NCI-H82 treated with DMSO at 0.1 percent for 48 hours (cell line): ENCODE measurements around the gene HERC6.
A peak's percentile ranks its signal among the peaks of the same experiment; 100 is the strongest.
"Not testable (repeated sequence)": the region's sequence is repeated elsewhere in the genome, so short reads cannot be mapped to it uniquely, and the experiment has no call there.

Experiments
- DNase-seq: peaks from one replicate; lab custom pipeline; 2025; ENCODE audit not compliant: unreplicated experiment; lab: John Stamatoyannopoulos, UW

HERC6 gene

GRCh38 chr4:88446124-88446523 lies 67.5 kb downstream of the HERC6 start:
- no peak for DNase-seq

- DNase-seq = no peak
Measured at GRCh38 chr4:88447371-88448095, 68.9 kb downstream of the HERC6 start.

- not testable (repeated sequence) for DNase-seq
Measured at GRCh38 chr4:88448211-88448765, 69.6 kb downstream of the HERC6 start.

- no peak for DNase-seq
Measured at GRCh38 chr4:88448889-88449288, 70.2 kb downstream of the HERC6 start.

GRCh38 chr4:88449290-88449689 lies 70.6 kb downstream of the HERC6 start:
- DNase-seq = no peak

- DNase-seq = no peak
Measured at GRCh38 chr4:88451205-88451604, 72.6 kb downstream of the HERC6 start.

GRCh38 chr4:88452912-88453311 lies 74.3 kb downstream of the HERC6 start:
- DNase-seq = no peak

- peak; percentile 38 for DNase-seq
Measured at GRCh38 chr4:88456670-88457306, 78.1 kb downstream of the HERC6 start, which contains the start of gene HERC5. HERC5 (plus strand) TSS chr4:88457119; CDS start chr4:88457270, 151 bp downstream.

GRCh38 chr4:88457307-88458103 lies 78.9 kb downstream of the HERC6 start:
- no peak for DNase-seq

- DNase-seq = no peak
Measured at GRCh38 chr4:88458104-88458740, 79.6 kb downstream of the HERC6 start.

- DNase-seq = no peak
Measured at GRCh38 chr4:88465653-88466192, 87.1 kb downstream of the HERC6 start.

- no peak for DNase-seq
Measured at GRCh38 chr4:88467392-88467791, 88.7 kb downstream of the HERC6 start.

- DNase-seq = no peak
Measured at GRCh38 chr4:88477229-88477860, 98.7 kb downstream of the HERC6 start.

GRCh38 chr4:88478247-88478646 lies 99.6 kb downstream of the HERC6 start:
- no peak for DNase-seq

GRCh38 chr4:88481537-88481936 lies 102.9 kb downstream of the HERC6 start:
- no peak for DNase-seq

- no peak for DNase-seq
Measured at GRCh38 chr4:88489100-88489761, 110.6 kb downstream of the HERC6 start.
